Measurements from ENCODE around the gene P2RX4. TPM values are rescaled to one million over a fixed set of nuclear protein-coding genes. Genes with fewer than 3 reads are reported as not detected.
A peak's percentile ranks its signal among the peaks of the same experiment; 100 is the strongest.

The P2RX4 gene
- total RNA-seq, 2 experiments from 2014 or later = 10.8 to 17.7 TPM

- Histone ChIP-seq H3K9me3 (ENCODE audit: low read length) (no peaks in the 10 kb centered on the region), H3K79me2 (ENCODE audit: insufficient read depth, low read depth, low read length) (no peaks in the 10 kb centered on the region), H3K4me3 (ENCODE audit: low read depth, low read length, poor library complexity, severe bottlenecking) (no peak overlapping the region), H3K27ac (ENCODE audit: low read depth, low read length, poor library complexity, severe bottlenecking) (no peak overlapping the region), H2AFZ (ENCODE audit: low read length) (peak overlapping the region; percentile 55; the same call in 1 of the 2 replicates), H3K4me1 (ENCODE audit: insufficient read depth, low read length, poor library complexity, severe bottlenecking) (peaks cover 8% of the 10 kb centered on the region), H4K20me1 (ENCODE audit: insufficient read depth, low read length) (no peaks in the 10 kb centered on the region), H3K4me2 (ENCODE audit: low read length) (peak overlapping the region; percentile 16; the same call in 1 of the 2 replicates), H3K36me3 (ENCODE audit: insufficient read depth, low read length) (no peaks in the 10 kb centered on the region), H3K9me2 (ENCODE audit: insufficient read depth, low read length) (no peaks in the 10 kb centered on the region)
- DNase-seq (ENCODE audit: low spot score) = peak; percentile 33
- intact Hi-C loops (cut with micrococcal nuclease; ENCODE audit: unreplicated experiment) = no loop called here
- TF ChIP-seq CTCF (conservative IDR thresholded peaks at IDR 0.05; ENCODE audit: low read length) = no peak
- no peak for TF ChIP-seq EZH2phosphoT487 (IDR thresholded peaks at IDR 0.05; ENCODE audit: borderline replicate concordance, low read depth, low read length)
- BruUV-seq (replicated peaks) = no TSS peak
- ChIA-PET CTCF (ENCODE audit: unreplicated experiment) (no interaction called here), POLR2A (no interaction called here)
These were observed 24.7 kb upstream of the P2RX4 start for GRCh38 chr12:121184984-121185889.

GRCh38 chr12:121186826-121187225, 23.1 kb upstream of the P2RX4 start:
- H3K4me3 ChIP-seq (ENCODE audit: low read depth, low read length, poor library complexity, severe bottlenecking) = no peak overlapping the region
- H3K79me2 ChIP-seq (ENCODE audit: insufficient read depth, low read depth, low read length) = no peaks in the 10 kb centered on the region
- ChIA-PET POLR2A (interaction anchor here (1.0 kb wide), 1 partner anchor 11 kb away, joined by 3 read pairs; no protein-coding TSS in a partner anchor), CTCF (ENCODE audit: unreplicated experiment) (no interaction called here)
- TF ChIP-seq CTCF (conservative IDR thresholded peaks at IDR 0.05; ENCODE audit: low read length) = no peak
- H2AFZ ChIP-seq (ENCODE audit: low read length) = no peak overlapping the region
- DNase-seq (ENCODE audit: low spot score) = no peak
- no peak overlapping the region for H3K27ac ChIP-seq (ENCODE audit: low read depth, low read length, poor library complexity, severe bottlenecking)
- H4K20me1 ChIP-seq (ENCODE audit: insufficient read depth, low read length) = no peaks in the 10 kb centered on the region
- intact Hi-C loops (cut with micrococcal nuclease; ENCODE audit: unreplicated experiment) = no loop called here
- H3K36me3 ChIP-seq (ENCODE audit: insufficient read depth, low read length) = no peaks in the 10 kb centered on the region
- H3K9me2 ChIP-seq (ENCODE audit: insufficient read depth, low read length) = no peaks in the 10 kb centered on the region
- no peak overlapping the region for H3K4me2 ChIP-seq (ENCODE audit: low read length)
- no peaks in the 10 kb centered on the region for H3K9me3 ChIP-seq (ENCODE audit: low read length)
- peaks cover 8% of the 10 kb centered on the region for H3K4me1 ChIP-seq (ENCODE audit: insufficient read depth, low read length, poor library complexity, severe bottlenecking)
- no TSS peak for BruUV-seq (replicated peaks)

GRCh38 chr12:121187501-121187900, 22.4 kb upstream of the P2RX4 start:
- no peaks in the 10 kb centered on the region for H3K9me2 ChIP-seq (ENCODE audit: insufficient read depth, low read length)
- no peak overlapping the region for H3K4me3 ChIP-seq (ENCODE audit: low read depth, low read length, poor library complexity, severe bottlenecking)
- peaks cover 8% of the 10 kb centered on the region for H3K4me1 ChIP-seq (ENCODE audit: insufficient read depth, low read length, poor library complexity, severe bottlenecking)
- H2AFZ ChIP-seq (ENCODE audit: low read length) = no peak overlapping the region
- no TSS peak for BruUV-seq (replicated peaks)
- H3K36me3 ChIP-seq (ENCODE audit: insufficient read depth, low read length) = no peaks in the 10 kb centered on the region
- H3K4me2 ChIP-seq (ENCODE audit: low read length) = no peak overlapping the region
- POLR2A ChIA-PET = no interaction called here
- CTCF ChIA-PET (ENCODE audit: unreplicated experiment) = no interaction called here
- intact Hi-C loops (cut with micrococcal nuclease; ENCODE audit: unreplicated experiment) = no loop called here
- no peak for DNase-seq (ENCODE audit: low spot score)
- H3K9me3 ChIP-seq (ENCODE audit: low read length) = no peaks in the 10 kb centered on the region
- H3K27ac ChIP-seq (ENCODE audit: low read depth, low read length, poor library complexity, severe bottlenecking) = no peak overlapping the region
- no peak for TF ChIP-seq EZH2phosphoT487 (IDR thresholded peaks at IDR 0.05; ENCODE audit: borderline replicate concordance, low read depth, low read length)
- TF ChIP-seq CTCF (conservative IDR thresholded peaks at IDR 0.05; ENCODE audit: low read length) = no peak
- no peaks in the 10 kb centered on the region for H3K79me2 ChIP-seq (ENCODE audit: insufficient read depth, low read depth, low read length)
- H4K20me1 ChIP-seq (ENCODE audit: insufficient read depth, low read length) = no peaks in the 10 kb centered on the region
